HG03196 (cell line): ENCODE data around the gene ZNRF2.
"Not testable (repeated sequence)": the region's sequence is repeated elsewhere in the genome, so short reads cannot be mapped to it uniquely, and the experiment has no call there.

Experiments
- ATAC-seq: cut with Tn5 transposase; IDR thresholded peaks from one replicate; pipeline ENCODE4 v1.9.1; 2021; ENCODE audit not compliant: unreplicated experiment

The ZNRF2 gene

GRCh38 chr7:30287625-30288024 lies 3.2 kb downstream of the ZNRF2 start:
- not testable (repeated sequence) for ATAC-seq

GRCh38 chr7:30289634-30290033 lies 5.2 kb downstream of the ZNRF2 start:
- ATAC-seq: not testable (repeated sequence)

GRCh38 chr7:30290317-30290716 lies 5.9 kb downstream of the ZNRF2 start:
- not testable (repeated sequence) for ATAC-seq

GRCh38 chr7:30292416-30293038 lies 8.1 kb downstream of the ZNRF2 start:
- ATAC-seq: not testable (repeated sequence)

- ATAC-seq: not testable (repeated sequence)
Measured at GRCh38 chr7:30296304-30296703, 11.9 kb downstream of the ZNRF2 start.

GRCh38 chr7:30297499-30297898 lies 13.1 kb downstream of the ZNRF2 start:
- not testable (repeated sequence) for ATAC-seq

- not testable (repeated sequence) for ATAC-seq
Measured at GRCh38 chr7:30298409-30298808, 14.0 kb downstream of the ZNRF2 start.

GRCh38 chr7:30301751-30302150 lies 17.4 kb downstream of the ZNRF2 start:
- no peak for ATAC-seq

GRCh38 chr7:30302656-30303311 lies 18.4 kb downstream of the ZNRF2 start:
- ATAC-seq: no peak

- no peak for ATAC-seq
Measured at GRCh38 chr7:30303312-30304039, 19.1 kb downstream of the ZNRF2 start.

- no peak for ATAC-seq
Measured at GRCh38 chr7:30304177-30304884, 19.9 kb downstream of the ZNRF2 start.

- ATAC-seq: no peak
Measured at GRCh38 chr7:30306976-30307375, 22.6 kb downstream of the ZNRF2 start.

GRCh38 chr7:30308389-30308788 lies 24.0 kb downstream of the ZNRF2 start:
- no peak for ATAC-seq

- ATAC-seq: no peak
Measured at GRCh38 chr7:30309302-30309701, 24.9 kb downstream of the ZNRF2 start.

- ATAC-seq: no peak
Measured at GRCh38 chr7:30309842-30310435, 25.5 kb downstream of the ZNRF2 start.

GRCh38 chr7:30310674-30311362 lies 26.4 kb downstream of the ZNRF2 start:
- ATAC-seq: no peak

- ATAC-seq: no peak
Measured at GRCh38 chr7:30312178-30312577, 27.8 kb downstream of the ZNRF2 start.

GRCh38 chr7:30313348-30313747 lies 29.0 kb downstream of the ZNRF2 start:
- ATAC-seq: no peak

GRCh38 chr7:30313793-30314192 lies 29.4 kb downstream of the ZNRF2 start:
- no peak for ATAC-seq

GRCh38 chr7:30315589-30315988 lies 31.2 kb downstream of the ZNRF2 start:
- no peak for ATAC-seq
